Esophagus squamous epithelium (tissue), 4 donors: Measurements from ENCODE around the gene VAT1.

Experiments
- POLR2A ChIP-seq, 4 donors: fragments of 450-650 bp; IDR thresholded peaks; one replicate each; pipeline ENCODE4 v1.6.1; 2017; ENCODE audit warnings: antibody characterized with exemption in 4 of 4, mild to moderate bottlenecking in 4 of 4, moderate library complexity in 3 of 4
- TF ChIP-seq, protein P1 (sequence below), 6 experiments: fragments of 450-650 bp in 4 of 6; fragments of 200-600 bp in 2 of 6; sonication (generic) in 2 of 6; IDR thresholded peaks; one replicate each; pipeline ENCODE4 v1.5.1; 2016 to 2019; ENCODE audit warnings: antibody characterized with exemption in 6 of 6, mild to moderate bottlenecking in 4 of 6, moderate library complexity in 4 of 6

- TF ChIP-seq POLR2A (IDR thresholded peaks at IDR 0.05), result no peak
- TF ChIP-seq, protein P1, sequence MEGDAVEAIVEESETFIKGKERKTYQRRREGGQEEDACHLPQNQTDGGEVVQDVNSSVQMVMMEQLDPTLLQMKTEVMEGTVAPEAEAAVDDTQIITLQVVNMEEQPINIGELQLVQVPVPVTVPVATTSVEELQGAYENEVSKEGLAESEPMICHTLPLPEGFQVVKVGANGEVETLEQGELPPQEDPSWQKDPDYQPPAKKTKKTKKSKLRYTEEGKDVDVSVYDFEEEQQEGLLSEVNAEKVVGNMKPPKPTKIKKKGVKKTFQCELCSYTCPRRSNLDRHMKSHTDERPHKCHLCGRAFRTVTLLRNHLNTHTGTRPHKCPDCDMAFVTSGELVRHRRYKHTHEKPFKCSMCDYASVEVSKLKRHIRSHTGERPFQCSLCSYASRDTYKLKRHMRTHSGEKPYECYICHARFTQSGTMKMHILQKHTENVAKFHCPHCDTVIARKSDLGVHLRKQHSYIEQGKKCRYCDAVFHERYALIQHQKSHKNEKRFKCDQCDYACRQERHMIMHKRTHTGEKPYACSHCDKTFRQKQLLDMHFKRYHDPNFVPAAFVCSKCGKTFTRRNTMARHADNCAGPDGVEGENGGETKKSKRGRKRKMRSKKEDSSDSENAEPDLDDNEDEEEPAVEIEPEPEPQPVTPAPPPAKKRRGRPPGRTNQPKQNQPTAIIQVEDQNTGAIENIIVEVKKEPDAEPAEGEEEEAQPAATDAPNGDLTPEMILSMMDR (IDR thresholded peaks at IDR 0.05), result no peak
Measured at GRCh38 chr17:43019418-43019817, 2.8 kb downstream of the VAT1 start.
